Neuron (in vitro differentiated cells): ENCODE measurements around the gene C10orf120.

ENCODE experiments used
- H2AFZ ChIP-seq: one replicate; pipeline ENCODE4 v1.6.1; 2013; ENCODE audit warnings: low read depth, mild to moderate bottlenecking, inconsistent platforms, low read length, moderate library complexity
- H3K27me3 ChIP-seq: one replicate; pipeline ENCODE4 v1.6.1; 2013; ENCODE audit warnings: low read length; ENCODE audit not compliant: insufficient read depth
- H3K36me3 ChIP-seq: one replicate; pipeline ENCODE4 v1.6.1; 2013; ENCODE audit warnings: low read length; ENCODE audit not compliant: insufficient read depth
- H3K4me1 ChIP-seq: one replicate; pipeline ENCODE4 v1.6.1; 2013; ENCODE audit warnings: low read length; ENCODE audit not compliant: insufficient read depth
- H3K4me3 ChIP-seq: 2 replicates; pipeline ENCODE4 v1.5.1; 2013; ENCODE audit warnings: mild to moderate bottlenecking, low read length, moderate library complexity
- H3K9me3 ChIP-seq: one replicate; pipeline ENCODE4 v1.6.1; 2013; ENCODE audit warnings: low read length

Gene C10orf120

GRCh38 chr10:122692744-122693143, 6.9 kb downstream of the C10orf120 start:
- no peak overlapping the region for H3K4me3 ChIP-seq
- no peaks in the 10 kb centered on the region for H3K4me1 ChIP-seq
- no peaks in the 10 kb centered on the region for H3K9me3 ChIP-seq
- no peaks in the 10 kb centered on the region for H3K36me3 ChIP-seq
- no peaks in the 10 kb centered on the region for H3K27me3 ChIP-seq
- no peak overlapping the region for H2AFZ ChIP-seq

GRCh38 chr10:122689146-122689820, 10.4 kb downstream of the C10orf120 start:
- no peak overlapping the region for H3K4me3 ChIP-seq
- H3K36me3 ChIP-seq: no peaks in the 10 kb centered on the region
- H3K4me1 ChIP-seq: no peaks in the 10 kb centered on the region
- no peaks in the 10 kb centered on the region for H3K27me3 ChIP-seq
- H3K9me3 ChIP-seq: no peaks in the 10 kb centered on the region
- no peak overlapping the region for H2AFZ ChIP-seq

GRCh38 chr10:122688293-122688989, 11.2 kb downstream of the C10orf120 start:
- Histone ChIP-seq H3K36me3 (no peaks in the 10 kb centered on the region), H3K4me3 (no peak overlapping the region), H2AFZ (no peak overlapping the region), H3K9me3 (no peaks in the 10 kb centered on the region), H3K27me3 (no peaks in the 10 kb centered on the region), H3K4me1 (no peaks in the 10 kb centered on the region)

- Histone ChIP-seq H3K27me3 (peaks cover 3% of the 10 kb centered on the region), H3K36me3 (no peaks in the 10 kb centered on the region), H3K9me3 (no peaks in the 10 kb centered on the region), H3K4me1 (no peaks in the 10 kb centered on the region), H2AFZ (no peak overlapping the region), H3K4me3 (no peak overlapping the region)
These were observed 17.1 kb downstream of the C10orf120 start for GRCh38 chr10:122682522-122682921.

- no peaks in the 10 kb centered on the region for H3K9me3 ChIP-seq
- no peak overlapping the region for H2AFZ ChIP-seq
- no peaks in the 10 kb centered on the region for H3K4me1 ChIP-seq
- no peak overlapping the region for H3K4me3 ChIP-seq
- H3K27me3 ChIP-seq: peaks cover 3% of the 10 kb centered on the region
- no peaks in the 10 kb centered on the region for H3K36me3 ChIP-seq
These were observed 21.4 kb downstream of the C10orf120 start for GRCh38 chr10:122678266-122678665.

- no peaks in the 10 kb centered on the region for H3K36me3 ChIP-seq
- H2AFZ ChIP-seq: no peak overlapping the region
- H3K4me3 ChIP-seq: no peak overlapping the region
- H3K9me3 ChIP-seq: no peaks in the 10 kb centered on the region
- H3K27me3 ChIP-seq: peaks cover 3% of the 10 kb centered on the region
- H3K4me1 ChIP-seq: no peaks in the 10 kb centered on the region
These were observed 24.4 kb downstream of the C10orf120 start for GRCh38 chr10:122675278-122675677.

GRCh38 chr10:122674781-122675180, 24.9 kb downstream of the C10orf120 start:
- no peak overlapping the region for H3K4me3 ChIP-seq
- no peaks in the 10 kb centered on the region for H3K4me1 ChIP-seq
- no peak overlapping the region for H2AFZ ChIP-seq
- H3K36me3 ChIP-seq: no peaks in the 10 kb centered on the region
- H3K27me3 ChIP-seq: peaks cover 3% of the 10 kb centered on the region
- H3K9me3 ChIP-seq: no peaks in the 10 kb centered on the region

- Histone ChIP-seq H2AFZ (no peak overlapping the region), H3K4me1 (no peaks in the 10 kb centered on the region), H3K36me3 (no peaks in the 10 kb centered on the region), H3K27me3 (peaks cover 3% of the 10 kb centered on the region), H3K9me3 (no peaks in the 10 kb centered on the region), H3K4me3 (no peak overlapping the region)
These were observed 25.9 kb downstream of the C10orf120 start for GRCh38 chr10:122673731-122674130.

- peaks cover 3% of the 10 kb centered on the region for H3K27me3 ChIP-seq
- H3K4me3 ChIP-seq: no peak overlapping the region
- no peaks in the 10 kb centered on the region for H3K4me1 ChIP-seq
- H2AFZ ChIP-seq: no peak overlapping the region
- H3K9me3 ChIP-seq: no peaks in the 10 kb centered on the region
- H3K36me3 ChIP-seq: no peaks in the 10 kb centered on the region
These were observed 26.4 kb downstream of the C10orf120 start for GRCh38 chr10:122673269-122673668.

- H2AFZ ChIP-seq: no peak overlapping the region
- H3K4me1 ChIP-seq: no peaks in the 10 kb centered on the region
- H3K4me3 ChIP-seq: no peak overlapping the region
- no peaks in the 10 kb centered on the region for H3K27me3 ChIP-seq
- no peaks in the 10 kb centered on the region for H3K9me3 ChIP-seq
- no peaks in the 10 kb centered on the region for H3K36me3 ChIP-seq
These were observed 27.0 kb downstream of the C10orf120 start for GRCh38 chr10:122672655-122673054.

GRCh38 chr10:122671355-122671754, 28.3 kb downstream of the C10orf120 start:
- H3K9me3 ChIP-seq: no peaks in the 10 kb centered on the region
- H3K27me3 ChIP-seq: peaks cover 4% of the 10 kb centered on the region
- H3K36me3 ChIP-seq: no peaks in the 10 kb centered on the region
- H3K4me1 ChIP-seq: no peaks in the 10 kb centered on the region
- no peak overlapping the region for H3K4me3 ChIP-seq
- H2AFZ ChIP-seq: no peak overlapping the region

GRCh38 chr10:122669842-122670241, 29.8 kb downstream of the C10orf120 start:
- Histone ChIP-seq H3K36me3 (no peaks in the 10 kb centered on the region), H3K4me1 (no peaks in the 10 kb centered on the region), H3K9me3 (no peaks in the 10 kb centered on the region), H3K4me3 (no peak overlapping the region), H2AFZ (no peak overlapping the region), H3K27me3 (peaks cover 9% of the 10 kb centered on the region)

GRCh38 chr10:122669045-122669444, 30.6 kb downstream of the C10orf120 start:
- Histone ChIP-seq H3K4me1 (no peaks in the 10 kb centered on the region), H3K27me3 (peaks cover 12% of the 10 kb centered on the region), H3K4me3 (no peak overlapping the region), H3K9me3 (no peaks in the 10 kb centered on the region), H2AFZ (no peak overlapping the region), H3K36me3 (no peaks in the 10 kb centered on the region)
